Lung (tissue), 12 donors: ENCODE measurements around the gene CHRD. TPM values are rescaled to one million over a fixed set of nuclear protein-coding genes. Genes with fewer than 3 reads are reported as not detected.
A peak's percentile ranks its signal among the peaks of the same experiment; 100 is the strongest.

Source experiments
- ATAC-seq: fragments of 200-7000 bp; cut with Tn5 transposase; one replicate; pipeline ENCODE4 v1.9.1; 2020; ENCODE audit warnings: moderate number of reproducible peaks; ENCODE audit not compliant: insufficient read depth, low FRiP score
- DNase-seq, 3 donors: peaks; one replicate each; pipeline ENCODE4 v3.0.0-alpha.2; 2013 to 2017
- H3K27ac ChIP-seq, 2 donors: one replicate each; pipeline ENCODE4 v1.5.1; 2013; ENCODE audit warnings: mild to moderate bottlenecking in 2 of 2, moderate library complexity in 2 of 2, control low read depth in 1 of 2, inconsistent platforms in 1 of 2, low read depth in 1 of 2, low read length in 1 of 2
- H3K27me3 ChIP-seq, 3 donors: one replicate each; pipeline ENCODE4 v1.5.1; 2013; ENCODE audit warnings: low read length in 2 of 3; ENCODE audit not compliant: control insufficient read depth in 3 of 3, insufficient read depth in 3 of 3
- H3K36me3 ChIP-seq, 4 donors: one replicate each; pipeline ENCODE4 v1.5.1; 2013; ENCODE audit warnings: low read length in 4 of 4, mild to moderate bottlenecking in 1 of 4, moderate library complexity in 1 of 4; ENCODE audit not compliant: control insufficient read depth in 4 of 4, insufficient read depth in 4 of 4
- H3K4me1 ChIP-seq, 5 donors: one replicate each; pipeline ENCODE4 v1.5.1; 2013; ENCODE audit warnings: low read length in 5 of 5, mild to moderate bottlenecking in 2 of 5, moderate library complexity in 1 of 5; ENCODE audit not compliant: control insufficient read depth in 5 of 5, insufficient read depth in 5 of 5
- H3K4me3 ChIP-seq: one replicate; pipeline ENCODE4 v1.5.1; 2013; ENCODE audit warnings: mild to moderate bottlenecking, control low read depth, moderate library complexity
- H3K9ac ChIP-seq, 2 donors: one replicate each; pipeline ENCODE4 v1.5.1; 2013; ENCODE audit warnings: low read length in 2 of 2, control low read depth in 1 of 2; ENCODE audit not compliant: insufficient read depth in 1 of 2
- H3K9me3 ChIP-seq, 4 donors: one replicate each; pipeline ENCODE4 v1.5.1; 2013; ENCODE audit warnings: low read length in 3 of 4, mild to moderate bottlenecking in 1 of 4, moderate library complexity in 1 of 4; ENCODE audit not compliant: control insufficient read depth in 4 of 4, insufficient read depth in 3 of 4
- CTCF ChIP-seq: IDR thresholded peaks from 2 replicates; pipeline ENCODE4 v1.5.1; 2012; ENCODE audit warnings: mild to moderate bottlenecking; ENCODE audit errors: control extremely low read depth, extremely low read depth
- WGBS, 2 donors: extraction: QIAGEN DNeasy Blood & Tissue Kit; methylation state at CpG; one replicate each; pipeline ENCODE4 v1.1.7; 2013; 5-methylcytosine and 5-hydroxymethylcytosine counted together
- polyA plus RNA-seq, 2 donors: library from polyadenylated mRNA; stranded (reverse); fragments of 200-250 nt; gene quantifications; one replicate each; pipeline ENCODE4 v1.2.1, GENCODE V29; 2013
- total RNA-seq, 2 donors: library from RNA; depleted of rRNA in 1 of 2; stranded (reverse); fragments of >200 nt in 1 of 2; gene quantifications; one replicate each; pipeline ENCODE4 v1.2.1, GENCODE V29; 2014 to 2021
- donor health status: control.
- donor health status: control.
- donor health status: Bipolar disorder and iron deficiency.
- donor health status: healthy.
- donor health status: DM: yes; HTN: yes; CAD: no.

CHRD gene
- total and polyA plus RNA-seq, 4 donors = 4.2 to 16.7 (median 5.8) TPM

- no peak for ATAC-seq
- H3K4me3 ChIP-seq = no peak within 1 kb of the TSS
- 72 to 76% methylated on average over 7 of the region's 7 CpGs for WGBS, 2 donors
These were observed 1.9 kb upstream of the CHRD start, which contains the start of gene THPO for GRCh38 chr3:184377882-184378445. Gene THPO, minus strand, starts transcription at chr3:184378207. Its CDS starts 1,948 bp downstream, at chr3:184376259.

GRCh38 chr3:184378651-184379357 is 1.1 kb upstream of the CHRD start:
- H3K9ac ChIP-seq = peak overlapping the region in 1 of 2 donors; percentile 55
- peak in 1 of 3 donors; percentile 17 for DNase-seq

More at GRCh38 chr3:184377882-184378445, 1.9 kb upstream of the CHRD start, which contains the start of gene THPO:
- H3K4me1 ChIP-seq = peaks cover 0 to 37% (median 2%) of the 10 kb centered on the region in 5 donors
- no peaks in the 10 kb centered on the region for H3K36me3 ChIP-seq
- peak within 1 kb of the TSS in 1 of 2 donors; percentile 0 for H3K27ac ChIP-seq
- H3K9me3 ChIP-seq = peaks cover 0 to 1% (median 0%) of the 10 kb centered on the region in 4 donors
- peaks cover 0 to 19% (median 5%) of the 10 kb centered on the region in 3 donors for H3K27me3 ChIP-seq
- peak in 2 of 3 donors; percentile 31 to 46 for DNase-seq
- H3K9ac ChIP-seq = peak within 1 kb of the TSS in 1 of 2 donors; percentile 55
- TF ChIP-seq CTCF = no peak

GRCh38 chr3:184380185-184380626 is 352 bp downstream of the CHRD start:
- DNase-seq (peak; percentile 81 to 88 (median 86)), ATAC-seq (no peak)
- peaks cover 0 to 5% (median 0%) of the 10 kb centered on the region in 4 donors for H3K9me3 ChIP-seq
- no peak for TF ChIP-seq CTCF
- H3K36me3 ChIP-seq = no peaks in the 10 kb centered on the region
- peak overlapping the region; percentile 25 for H3K4me3 ChIP-seq
- H3K9ac ChIP-seq = no peak overlapping the region
- whole genome bisulfite sequencing, 2 donors = 1% methylated on average over 38 to 60 of the region's 62 CpGs
- no peak overlapping the region for H3K27ac ChIP-seq
- peaks cover 0 to 19% (median 5%) of the 10 kb centered on the region in 3 donors for H3K27me3 ChIP-seq
- peaks cover 0 to 37% (median 2%) of the 10 kb centered on the region in 5 donors for H3K4me1 ChIP-seq

More at GRCh38 chr3:184378651-184379357, 1.1 kb upstream of the CHRD start:
- peaks cover 0 to 5% (median 0%) of the 10 kb centered on the region in 4 donors for H3K9me3 ChIP-seq
- ATAC-seq = no peak
- H3K27me3 ChIP-seq = peaks cover 0 to 19% (median 5%) of the 10 kb centered on the region in 3 donors
- H3K27ac ChIP-seq = peak overlapping the region in 1 of 2 donors; percentile 0
- no peaks in the 10 kb centered on the region for H3K36me3 ChIP-seq
- TF ChIP-seq CTCF = no peak
- no peak overlapping the region for H3K4me3 ChIP-seq
- WGBS, 2 donors = 84 to 88% methylated on average over 10 of the region's 10 CpGs
- H3K4me1 ChIP-seq = peaks cover 0 to 37% (median 2%) of the 10 kb centered on the region in 5 donors
